Neural progenitor cell (in vitro differentiated cells): ENCODE measurements around the gene SLIT1. TPM values are rescaled to one million over a fixed set of nuclear protein-coding genes. Genes with fewer than 3 reads are reported as not detected.

Source experiments
- DNase-seq: peaks from one replicate; pipeline ENCODE4 v3.0.0-alpha.2; 2016; ENCODE audit warnings: low spot score
- H2AFZ ChIP-seq: fragments of 200-600 bp; sonication (generic); replicated peaks from 2 replicates; pipeline ENCODE4 v1.6.1; 2016; ENCODE audit warnings: antibody characterized with exemption
- H3F3A ChIP-seq: fragments of 200-600 bp; sonication (generic); 2 replicates; pipeline ENCODE4 v1.6.1; 2016; ENCODE audit warnings: antibody characterized with exemption, low read depth
- H3K27ac ChIP-seq: fragments of 200-600 bp; sonication (generic); 2 replicates; pipeline ENCODE4 v1.5.1; 2016; ENCODE audit warnings: mild to moderate bottlenecking
- H3K27me3 ChIP-seq: fragments of 200-600 bp; sonication (generic); 2 replicates; pipeline ENCODE4 v1.6.1; 2016; ENCODE audit warnings: mild to moderate bottlenecking, moderate library complexity
- H3K36me3 ChIP-seq: fragments of 200-600 bp; sonication (generic); 2 replicates; pipeline ENCODE4 v1.5.1; 2016
- H3K4me1 ChIP-seq: fragments of 200-600 bp; sonication (generic); 2 replicates; pipeline ENCODE4 v1.6.1; 2016; ENCODE audit warnings: mixed run types
- H3K4me2 ChIP-seq: fragments of 200-600 bp; sonication (generic); 2 replicates; pipeline ENCODE4 v1.6.1; 2016
- H3K4me3 ChIP-seq: fragments of 200-600 bp; sonication (generic); 2 replicates; pipeline ENCODE4 v1.5.1; 2016
- H3K79me2 ChIP-seq: fragments of 200-600 bp; sonication (generic); 2 replicates; pipeline ENCODE4 v1.6.1; 2016; ENCODE audit warnings: low read depth
- H3K9ac ChIP-seq: fragments of 200-600 bp; sonication (generic); 2 replicates; pipeline ENCODE4 v1.6.1; 2016
- H3K9me3 ChIP-seq: fragments of 200-600 bp; sonication (generic); 2 replicates; pipeline ENCODE4 v1.5.1; 2016; ENCODE audit warnings: low read depth
- H4K20me1 ChIP-seq: fragments of 200-600 bp; sonication (generic); 2 replicates; pipeline ENCODE4 v1.6.1; 2016; ENCODE audit warnings: low read depth
- H3K27ac Mint-ChIP-seq: 3 replicates; pipeline ENCODE4 v1.8.0; 2021; ENCODE audit warnings: mixed read lengths
- H3K27me3 Mint-ChIP-seq: 2 replicates; pipeline ENCODE4 v1.8.0; 2022; ENCODE audit warnings: low read depth, mild to moderate bottlenecking, inconsistent platforms, moderate library complexity, mixed read lengths; ENCODE audit not compliant: insufficient read depth
- H3K36me3 Mint-ChIP-seq: 3 replicates; pipeline ENCODE4 v1.8.0; 2021; ENCODE audit warnings: mixed read lengths
- H3K4me1 Mint-ChIP-seq: 3 replicates; pipeline ENCODE4 v1.8.0; 2021; ENCODE audit warnings: mixed read lengths
- H3K4me3 Mint-ChIP-seq: 3 replicates; pipeline ENCODE4 v1.8.0; 2021; ENCODE audit warnings: mild to moderate bottlenecking, moderate library complexity, mixed read lengths
- H3K9me3 Mint-ChIP-seq: 3 replicates; pipeline ENCODE4 v1.8.0; 2020; ENCODE audit warnings: mixed read lengths
- CTCF ChIP-seq: fragments of 200-600 bp; sonication (generic); IDR thresholded peaks from 2 replicates; pipeline ENCODE4 v1.5.1; 2017; ENCODE audit warnings: antibody characterized with exemption, mild to moderate bottlenecking
- EZH2 ChIP-seq: fragments of 200-600 bp; sonication (generic); IDR thresholded peaks from 2 replicates; pipeline ENCODE4 v1.6.1; 2017; ENCODE audit warnings: antibody characterized with exemption, mild to moderate bottlenecking, moderate library complexity
- EZH2phosphoT487 ChIP-seq: fragments of 200-600 bp; sonication (generic); IDR thresholded peaks from 2 replicates; pipeline ENCODE4 v1.6.1; 2017; ENCODE audit warnings: antibody characterized with exemption
- total RNA-seq: library from RNA; depleted of rRNA; stranded (reverse); fragments of >200 nt; gene quantifications from 2 replicates; pipeline ENCODE4 v1.2.3, GENCODE V29; 2015; ENCODE audit warnings: low replicate concordance

SLIT1 gene
- total RNA-seq, 1 donor from 2014 or later, result 0.92 TPM

DNA sequence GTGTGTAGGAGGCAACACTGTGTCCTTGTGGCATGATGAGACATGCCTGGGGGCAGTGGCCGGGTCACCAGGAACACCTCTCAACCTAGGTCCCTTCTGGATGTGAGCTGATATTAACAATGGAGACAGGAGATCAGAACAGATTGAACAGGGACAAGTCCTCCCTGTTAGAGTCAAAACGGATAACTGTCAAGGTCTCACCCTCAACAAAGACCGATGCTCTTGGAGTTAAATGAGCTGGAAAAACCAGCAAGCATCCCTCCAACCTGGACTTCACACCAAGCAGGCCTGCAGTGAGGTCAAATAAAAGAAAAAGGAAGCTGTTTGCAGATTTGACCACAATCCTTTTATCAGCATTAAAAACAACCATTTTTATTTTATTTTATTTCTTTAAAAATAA lies 49.0 kb downstream of the SLIT1 start:
- Histone ChIP-seq H4K20me1 (no peaks in the 10 kb centered on the region), H3F3A (no peaks in the 10 kb centered on the region), H3K79me2 (no peaks in the 10 kb centered on the region), H3K4me1 (peaks cover 32% of the 10 kb centered on the region), H3K27me3 (peaks cover 25% of the 10 kb centered on the region), H3K27ac (no peak overlapping the region), H3K4me3 (no peak overlapping the region), H3K4me2 (no peak overlapping the region), H3K9ac (no peak overlapping the region), H3K9me3 (no peaks in the 10 kb centered on the region), H2AFZ (no peak overlapping the region), H3K36me3 (no peaks in the 10 kb centered on the region)
- Mint-ChIP-seq H3K27ac (peak overlapping the region; percentile 40), H3K36me3 (no peaks in the 10 kb centered on the region), H3K4me3 (no peak overlapping the region), H3K9me3 (peaks cover 4% of the 10 kb centered on the region), H3K4me1 (peaks cover 92% of the 10 kb centered on the region), H3K27me3 (peaks cover 53% of the 10 kb centered on the region)
- no peak for DNase-seq
- TF ChIP-seq CTCF, result no peak
- TF ChIP-seq EZH2phosphoT487, result no peak
- no peak for TF ChIP-seq EZH2

GRCh38 chr10:97135464-97135863 lies 50.3 kb downstream of the SLIT1 start:
- TF ChIP-seq CTCF (no peak), EZH2phosphoT487 (no peak), EZH2 (no peak)
- Histone ChIP-seq H3K36me3 (no peaks in the 10 kb centered on the region), H3F3A (no peaks in the 10 kb centered on the region), H3K4me3 (no peak overlapping the region), H3K27me3 (peaks cover 14% of the 10 kb centered on the region), H3K27ac (no peak overlapping the region), H3K9ac (no peak overlapping the region), H3K79me2 (no peaks in the 10 kb centered on the region), H3K4me1 (peaks cover 26% of the 10 kb centered on the region), H3K4me2 (no peak overlapping the region), H4K20me1 (no peaks in the 10 kb centered on the region), H2AFZ (no peak overlapping the region), H3K9me3 (no peaks in the 10 kb centered on the region)
- H3K27me3 Mint-ChIP-seq, result peaks cover 52% of the 10 kb centered on the region
- no peak for DNase-seq
- no peaks in the 10 kb centered on the region for H3K36me3 Mint-ChIP-seq
- peaks cover 2% of the 10 kb centered on the region for H3K9me3 Mint-ChIP-seq
- H3K27ac Mint-ChIP-seq, result peak overlapping the region; percentile 93
- H3K4me1 Mint-ChIP-seq, result peaks cover 88% of the 10 kb centered on the region
- H3K4me3 Mint-ChIP-seq, result no peak overlapping the region

DNA sequence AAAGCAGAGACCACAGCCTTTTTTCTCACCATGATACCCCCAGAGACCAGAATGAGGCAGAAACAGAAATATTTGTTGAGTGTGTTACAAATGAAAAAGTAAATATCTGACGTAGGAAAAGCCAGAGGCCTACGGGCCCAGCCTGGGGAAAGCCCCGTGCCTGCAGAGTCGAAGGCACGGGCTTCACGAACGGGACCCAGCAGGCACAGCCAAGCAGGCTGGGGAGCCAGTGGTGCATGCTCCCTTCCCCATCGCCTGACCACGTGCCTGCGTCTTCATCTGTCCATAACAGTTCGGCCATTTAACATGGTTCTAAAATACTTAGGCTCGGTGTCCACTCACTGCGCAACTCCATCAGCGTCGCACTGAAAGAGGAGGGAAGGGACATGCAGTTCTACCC lies 50.8 kb downstream of the SLIT1 start:
- Mint-ChIP-seq H3K4me3 (no peak overlapping the region), H3K36me3 (no peaks in the 10 kb centered on the region), H3K27me3 (peaks cover 57% of the 10 kb centered on the region), H3K27ac (peak overlapping the region; percentile 96), H3K9me3 (peaks cover 2% of the 10 kb centered on the region), H3K4me1 (peaks cover 87% of the 10 kb centered on the region)
- DNase-seq, result no peak
- no peak overlapping the region for H2AFZ ChIP-seq
- H3K27ac ChIP-seq, result no peak overlapping the region
- H3K36me3 ChIP-seq, result no peaks in the 10 kb centered on the region
- H3K4me2 ChIP-seq, result no peak overlapping the region
- H3K27me3 ChIP-seq, result peaks cover 9% of the 10 kb centered on the region
- no peaks in the 10 kb centered on the region for H3K9me3 ChIP-seq
- no peaks in the 10 kb centered on the region for H4K20me1 ChIP-seq
- H3K9ac ChIP-seq, result no peak overlapping the region
- no peak overlapping the region for H3K4me3 ChIP-seq
- no peak for TF ChIP-seq EZH2phosphoT487
- no peak for TF ChIP-seq CTCF
- no peak for TF ChIP-seq EZH2
- H3K4me1 ChIP-seq, result peaks cover 22% of the 10 kb centered on the region
- H3K79me2 ChIP-seq, result no peaks in the 10 kb centered on the region
- no peaks in the 10 kb centered on the region for H3F3A ChIP-seq
